Measurements from ENCODE around the gene PDF.

Gene PDF

DNA sequence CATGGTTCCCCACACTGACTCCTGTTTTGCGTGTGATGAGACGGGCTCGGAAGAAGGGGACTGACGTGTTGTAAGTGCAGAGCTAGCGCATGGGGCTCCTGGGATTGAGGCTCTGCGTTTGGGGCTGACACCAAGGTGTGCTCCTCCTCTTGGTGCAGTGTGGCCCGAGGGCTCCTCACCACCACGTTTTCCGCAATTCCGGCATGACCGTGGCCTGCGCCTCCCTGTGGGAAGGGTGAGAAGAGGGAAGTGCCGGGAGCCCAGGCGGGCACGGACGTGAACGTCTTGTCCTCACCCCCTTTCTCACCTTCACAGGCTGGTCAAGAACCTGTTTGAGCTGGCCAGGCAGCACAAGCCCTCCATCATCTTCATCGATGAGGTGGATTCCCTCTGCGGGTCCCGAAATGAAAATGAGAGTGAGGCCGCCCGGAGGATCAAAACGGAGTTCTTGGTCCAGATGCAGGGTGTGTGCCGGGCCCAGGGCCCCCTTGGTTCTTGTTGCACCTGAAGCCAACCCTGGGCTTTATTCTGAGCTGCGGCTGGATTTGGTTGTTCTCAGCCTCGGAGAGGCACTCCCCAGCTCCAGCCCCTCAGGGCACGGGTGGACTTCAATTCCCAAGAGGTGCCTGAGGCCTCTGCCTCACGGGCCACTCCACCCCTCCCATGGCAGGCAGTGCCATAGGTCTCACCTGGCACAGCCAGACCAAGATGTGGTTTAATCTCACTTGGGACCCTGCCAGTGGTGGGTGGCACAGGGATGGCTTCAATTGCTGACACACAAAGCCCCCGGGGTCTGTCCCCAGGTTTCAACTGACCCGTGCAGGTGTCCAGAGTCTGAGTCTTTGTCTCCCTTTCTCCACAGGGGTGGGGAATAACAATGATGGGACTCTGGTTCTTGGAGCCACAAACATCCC lies 10.3 kb downstream of the PDF start:
- no peak for TF ChIP-seq MYC (IDR thresholded peaks at IDR 0.05; ENCODE audit: low read depth, low read length)
- no peak for TF ChIP-seq POLR2A (IDR thresholded peaks at IDR 0.05; ENCODE audit: extremely low read depth, insufficient read length)
- TF ChIP-seq, protein P1, sequence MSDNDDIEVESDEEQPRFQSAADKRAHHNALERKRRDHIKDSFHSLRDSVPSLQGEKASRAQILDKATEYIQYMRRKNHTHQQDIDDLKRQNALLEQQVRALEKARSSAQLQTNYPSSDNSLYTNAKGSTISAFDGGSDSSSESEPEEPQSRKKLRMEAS (IDR thresholded peaks at IDR 0.05; ENCODE audit: low read depth, low read length), result no peak
- TF ChIP-seq, protein P2, sequence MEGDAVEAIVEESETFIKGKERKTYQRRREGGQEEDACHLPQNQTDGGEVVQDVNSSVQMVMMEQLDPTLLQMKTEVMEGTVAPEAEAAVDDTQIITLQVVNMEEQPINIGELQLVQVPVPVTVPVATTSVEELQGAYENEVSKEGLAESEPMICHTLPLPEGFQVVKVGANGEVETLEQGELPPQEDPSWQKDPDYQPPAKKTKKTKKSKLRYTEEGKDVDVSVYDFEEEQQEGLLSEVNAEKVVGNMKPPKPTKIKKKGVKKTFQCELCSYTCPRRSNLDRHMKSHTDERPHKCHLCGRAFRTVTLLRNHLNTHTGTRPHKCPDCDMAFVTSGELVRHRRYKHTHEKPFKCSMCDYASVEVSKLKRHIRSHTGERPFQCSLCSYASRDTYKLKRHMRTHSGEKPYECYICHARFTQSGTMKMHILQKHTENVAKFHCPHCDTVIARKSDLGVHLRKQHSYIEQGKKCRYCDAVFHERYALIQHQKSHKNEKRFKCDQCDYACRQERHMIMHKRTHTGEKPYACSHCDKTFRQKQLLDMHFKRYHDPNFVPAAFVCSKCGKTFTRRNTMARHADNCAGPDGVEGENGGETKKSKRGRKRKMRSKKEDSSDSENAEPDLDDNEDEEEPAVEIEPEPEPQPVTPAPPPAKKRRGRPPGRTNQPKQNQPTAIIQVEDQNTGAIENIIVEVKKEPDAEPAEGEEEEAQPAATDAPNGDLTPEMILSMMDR (IDR thresholded peaks at IDR 0.05; ENCODE audit: low read depth, low read length), result no peak
- H3K4me3 ChIP-seq (ENCODE audit: low read depth, low read length), result no peak overlapping the region
- no peak for DNase-seq (ENCODE audit: low read depth)

DNA sequence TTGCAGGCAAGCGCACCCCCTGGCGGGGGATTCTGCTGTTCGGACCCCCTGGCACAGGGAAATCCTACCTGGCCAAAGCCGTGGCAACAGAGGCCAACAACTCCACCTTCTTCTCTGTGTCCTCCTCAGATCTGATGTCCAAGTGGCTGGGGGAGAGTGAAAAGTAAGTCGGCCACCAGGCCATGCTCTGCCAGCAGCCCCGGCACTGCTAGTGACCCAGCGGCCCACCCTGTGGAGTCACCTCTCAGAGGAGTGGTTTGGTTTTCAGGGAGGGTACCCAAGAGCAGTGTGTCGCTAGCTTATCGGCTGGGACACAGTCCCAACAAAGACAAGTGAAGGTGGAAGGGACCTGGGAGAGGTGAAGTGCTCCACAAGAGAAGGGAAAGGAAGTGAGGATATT lies 11.0 kb downstream of the PDF start:
- DNase-seq (ENCODE audit: low read depth), result no peak
- TF ChIP-seq POLR2A (IDR thresholded peaks at IDR 0.05; ENCODE audit: extremely low read depth, insufficient read length) (no peak), MYC (IDR thresholded peaks at IDR 0.05; ENCODE audit: low read depth, low read length) (no peak)
- TF ChIP-seq, protein P2 (IDR thresholded peaks at IDR 0.05; ENCODE audit: low read depth, low read length), result no peak
- TF ChIP-seq, protein P1 (IDR thresholded peaks at IDR 0.05; ENCODE audit: low read depth, low read length), result no peak
- H3K4me3 ChIP-seq (ENCODE audit: low read depth, low read length), result no peak overlapping the region

DNA sequence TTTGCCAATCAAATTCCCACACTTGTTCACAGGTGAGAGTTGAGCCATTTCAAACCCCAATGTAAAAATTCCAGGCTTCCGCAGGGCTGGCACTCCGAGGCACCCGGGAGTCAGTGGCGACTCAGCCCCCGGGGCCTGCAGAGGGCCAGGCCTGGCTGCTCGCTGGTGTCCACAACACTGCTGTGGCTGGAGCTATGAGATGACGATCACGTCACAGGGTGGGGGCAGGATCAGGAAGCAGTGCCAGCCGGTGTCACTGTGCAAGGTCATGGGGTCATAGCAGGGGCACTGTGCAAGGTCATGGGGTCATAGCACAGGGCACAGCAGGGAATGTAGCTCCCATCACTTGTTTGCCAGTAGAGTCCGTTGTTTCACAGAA lies 11.5 kb downstream of the PDF start:
- no peak for DNase-seq (ENCODE audit: low read depth)
- no peak overlapping the region for H3K4me3 ChIP-seq (ENCODE audit: low read depth, low read length)
- TF ChIP-seq, protein P1 (IDR thresholded peaks at IDR 0.05; ENCODE audit: low read depth, low read length), result no peak
- TF ChIP-seq POLR2A (IDR thresholded peaks at IDR 0.05; ENCODE audit: extremely low read depth, insufficient read length) (no peak), MYC (IDR thresholded peaks at IDR 0.05; ENCODE audit: low read depth, low read length) (no peak)
- TF ChIP-seq, protein P2 (IDR thresholded peaks at IDR 0.05; ENCODE audit: low read depth, low read length), result no peak

DNA sequence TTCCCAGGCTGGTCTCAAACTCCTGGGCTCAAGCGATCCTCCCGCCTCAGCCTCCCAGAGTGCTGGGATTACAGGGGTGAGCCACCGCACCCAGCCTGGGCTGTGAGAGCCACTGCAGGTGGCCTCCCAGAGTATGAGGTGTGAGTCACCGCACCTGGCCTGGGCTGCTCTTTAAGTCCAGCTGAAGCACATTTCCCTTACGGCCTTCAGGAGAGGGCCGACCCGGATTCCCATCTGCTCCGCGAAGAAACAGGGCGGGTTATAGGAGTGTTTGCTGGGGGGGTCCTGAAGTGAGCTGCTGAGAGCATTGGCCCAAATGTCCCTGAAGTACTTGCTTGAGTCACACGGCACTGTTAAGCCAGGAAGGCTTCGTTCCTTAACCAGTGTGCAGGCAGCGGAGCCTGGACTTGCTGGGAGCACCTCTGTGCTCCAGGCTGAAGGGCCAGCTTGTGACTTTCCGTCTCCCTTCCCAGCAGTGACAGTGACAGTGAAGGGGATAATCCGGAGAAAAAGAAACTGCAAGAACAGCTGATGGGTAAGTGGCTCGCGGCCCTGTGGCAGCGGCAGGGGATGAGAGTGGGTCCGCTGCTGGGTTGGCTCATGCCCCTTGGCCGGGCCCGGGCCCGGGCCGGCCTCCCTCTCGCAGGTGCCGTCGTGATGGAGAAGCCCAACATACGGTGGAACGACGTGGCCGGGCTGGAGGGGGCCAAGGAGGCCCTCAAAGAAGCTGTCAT lies 12.0 kb downstream of the PDF start:
- no peak for DNase-seq (ENCODE audit: low read depth)
- TF ChIP-seq MYC (IDR thresholded peaks at IDR 0.05; ENCODE audit: low read depth, low read length) (no peak), POLR2A (IDR thresholded peaks at IDR 0.05; ENCODE audit: extremely low read depth, insufficient read length) (no peak)
- TF ChIP-seq, protein P1 (IDR thresholded peaks at IDR 0.05; ENCODE audit: low read depth, low read length), result no peak
- H3K4me3 ChIP-seq (ENCODE audit: low read depth, low read length), result no peak overlapping the region

DNA sequence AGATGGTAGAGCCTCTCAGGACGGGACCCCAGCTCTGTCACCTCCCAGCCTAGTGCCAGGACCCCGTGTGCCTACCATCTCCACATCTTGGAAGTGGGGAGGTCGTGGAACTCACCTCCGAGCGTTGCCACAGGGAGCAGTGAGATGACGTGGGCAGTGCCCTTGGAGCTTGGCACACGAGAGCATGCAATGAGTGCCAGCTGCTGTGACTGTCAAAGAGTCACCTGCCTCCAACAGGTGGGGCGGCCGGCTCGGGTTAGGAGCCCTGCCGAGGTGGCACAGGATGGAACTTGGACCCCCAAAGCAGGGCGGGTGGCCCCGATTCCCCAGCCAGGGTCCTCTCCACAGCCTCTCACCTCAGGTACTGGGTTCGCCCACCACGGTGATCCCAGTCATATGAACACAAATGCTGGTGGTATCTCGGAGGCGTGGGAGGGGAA lies 13.8 kb downstream of the PDF start:
- peak; percentile 8 for DNase-seq (ENCODE audit: low read depth)
- TF ChIP-seq, protein P1 (IDR thresholded peaks at IDR 0.05; ENCODE audit: low read depth, low read length), result no peak
- TF ChIP-seq POLR2A (IDR thresholded peaks at IDR 0.05; ENCODE audit: extremely low read depth, insufficient read length), result no peak
- TF ChIP-seq, protein P2 (IDR thresholded peaks at IDR 0.05; ENCODE audit: low read depth, low read length), result no peak
- TF ChIP-seq MYC (IDR thresholded peaks at IDR 0.05; ENCODE audit: low read depth, low read length), result no peak
- no peak overlapping the region for H3K4me3 ChIP-seq (ENCODE audit: low read depth, low read length)

All from NB4 (cell line).